Panc1 (cell line): ENCODE measurements around the gene BTBD9.

Experiments
- POLR2AphosphoS5 ChIP-seq: IDR thresholded peaks from 2 replicates; pipeline ENCODE4 v1.6.1; 2012; ENCODE audit warnings: mild to moderate bottlenecking, low read depth, low read length, moderate library complexity
- TF ChIP-seq, protein P1 (sequence below): fragments of 450-650 bp; IDR thresholded peaks from 2 replicates; pipeline ENCODE4 v1.5.1; 2017; ENCODE audit warnings: mild to moderate bottlenecking

DNA sequence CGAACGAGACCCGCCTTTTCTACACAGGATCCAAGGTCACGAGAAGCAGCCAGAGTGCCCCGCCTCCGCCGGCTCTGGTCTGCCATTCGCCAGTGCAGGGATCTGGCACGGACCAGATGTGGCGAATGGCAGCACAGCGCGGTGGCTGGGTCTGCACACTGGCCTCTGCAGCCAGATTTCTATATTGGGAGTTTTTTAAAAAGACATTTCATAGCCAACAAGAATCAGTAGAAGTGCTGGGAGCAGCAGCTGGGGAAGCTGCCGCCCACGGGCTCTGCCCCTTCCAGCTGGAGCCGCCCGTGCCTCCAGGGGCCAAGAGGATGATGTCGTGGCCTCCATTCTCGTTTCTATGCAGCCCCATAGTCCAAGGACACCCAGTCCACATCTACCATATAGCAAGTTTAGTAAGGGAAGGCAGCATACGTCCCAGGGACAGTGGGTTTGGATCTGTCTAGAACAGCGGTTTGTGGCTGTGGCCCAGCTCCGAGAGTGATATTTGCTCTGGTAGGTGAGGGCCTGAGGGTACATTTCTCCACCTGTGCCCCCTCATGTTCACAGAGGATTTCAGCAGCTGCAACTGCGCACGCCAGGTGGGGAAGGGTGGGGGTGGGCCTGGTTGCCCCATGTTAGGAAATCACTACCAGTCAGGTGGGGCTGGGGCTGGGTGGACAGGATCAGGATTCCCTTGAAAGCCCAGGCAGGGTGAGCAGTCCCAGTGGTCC is 486.5 kb downstream of the BTBD9 start:
- TF ChIP-seq, protein P1, sequence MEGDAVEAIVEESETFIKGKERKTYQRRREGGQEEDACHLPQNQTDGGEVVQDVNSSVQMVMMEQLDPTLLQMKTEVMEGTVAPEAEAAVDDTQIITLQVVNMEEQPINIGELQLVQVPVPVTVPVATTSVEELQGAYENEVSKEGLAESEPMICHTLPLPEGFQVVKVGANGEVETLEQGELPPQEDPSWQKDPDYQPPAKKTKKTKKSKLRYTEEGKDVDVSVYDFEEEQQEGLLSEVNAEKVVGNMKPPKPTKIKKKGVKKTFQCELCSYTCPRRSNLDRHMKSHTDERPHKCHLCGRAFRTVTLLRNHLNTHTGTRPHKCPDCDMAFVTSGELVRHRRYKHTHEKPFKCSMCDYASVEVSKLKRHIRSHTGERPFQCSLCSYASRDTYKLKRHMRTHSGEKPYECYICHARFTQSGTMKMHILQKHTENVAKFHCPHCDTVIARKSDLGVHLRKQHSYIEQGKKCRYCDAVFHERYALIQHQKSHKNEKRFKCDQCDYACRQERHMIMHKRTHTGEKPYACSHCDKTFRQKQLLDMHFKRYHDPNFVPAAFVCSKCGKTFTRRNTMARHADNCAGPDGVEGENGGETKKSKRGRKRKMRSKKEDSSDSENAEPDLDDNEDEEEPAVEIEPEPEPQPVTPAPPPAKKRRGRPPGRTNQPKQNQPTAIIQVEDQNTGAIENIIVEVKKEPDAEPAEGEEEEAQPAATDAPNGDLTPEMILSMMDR, result no peak
- no peak for TF ChIP-seq POLR2AphosphoS5
